Smooth muscle cell of the brain vasculature (primary cell): ENCODE data around the gene MIS18A.

Experiments used
- DNase-seq: peaks from one replicate; pipeline ENCODE4 v3.0.0-alpha.2; 2012; ENCODE audit warnings: low read depth, low spot score

The MIS18A gene

GRCh38 chr21:32253215-32253641, 25.6 kb downstream of the MIS18A start:
- no peak for DNase-seq

- no peak for DNase-seq
Measured at GRCh38 chr21:32252136-32252535, 26.7 kb downstream of the MIS18A start.

DNA sequence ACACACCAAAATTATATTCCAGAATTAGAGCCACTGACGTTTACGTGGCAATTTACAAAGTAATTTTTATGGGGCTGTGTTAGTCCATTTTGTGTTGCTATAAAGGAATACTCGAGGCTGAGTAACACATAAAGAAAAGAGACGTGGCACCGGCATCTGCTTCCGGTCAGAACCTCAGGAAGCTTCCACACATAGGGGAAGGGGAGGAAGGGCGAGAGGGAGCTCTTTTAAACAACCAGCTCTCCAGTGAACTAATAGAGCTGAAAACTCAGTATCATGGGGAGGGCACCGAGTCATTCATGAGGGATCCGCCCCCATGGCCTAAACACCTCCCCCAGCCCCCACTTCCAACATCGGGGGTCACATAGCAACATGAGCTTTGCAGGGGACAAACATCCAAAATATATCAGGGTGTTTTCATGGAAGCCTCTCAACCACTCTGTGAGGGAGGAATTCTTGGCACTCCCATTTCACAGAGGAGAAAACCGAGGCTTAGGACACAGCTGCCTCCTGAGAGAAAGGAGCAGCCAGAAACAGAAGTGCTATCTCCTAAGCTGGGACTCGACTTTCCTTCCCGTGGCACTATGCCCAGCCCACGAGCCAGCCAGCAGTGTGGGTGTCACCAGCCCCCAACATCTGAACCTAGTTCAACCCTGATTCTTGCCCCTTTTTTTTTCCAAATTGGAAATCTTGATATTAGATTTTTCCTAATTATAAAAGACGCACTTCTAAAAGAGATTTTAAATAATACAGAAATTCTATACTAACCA, 29.2 kb downstream of the MIS18A start:
- no peak for DNase-seq

GRCh38 chr21:32248571-32249461, 30.0 kb downstream of the MIS18A start:
- no peak for DNase-seq

DNA sequence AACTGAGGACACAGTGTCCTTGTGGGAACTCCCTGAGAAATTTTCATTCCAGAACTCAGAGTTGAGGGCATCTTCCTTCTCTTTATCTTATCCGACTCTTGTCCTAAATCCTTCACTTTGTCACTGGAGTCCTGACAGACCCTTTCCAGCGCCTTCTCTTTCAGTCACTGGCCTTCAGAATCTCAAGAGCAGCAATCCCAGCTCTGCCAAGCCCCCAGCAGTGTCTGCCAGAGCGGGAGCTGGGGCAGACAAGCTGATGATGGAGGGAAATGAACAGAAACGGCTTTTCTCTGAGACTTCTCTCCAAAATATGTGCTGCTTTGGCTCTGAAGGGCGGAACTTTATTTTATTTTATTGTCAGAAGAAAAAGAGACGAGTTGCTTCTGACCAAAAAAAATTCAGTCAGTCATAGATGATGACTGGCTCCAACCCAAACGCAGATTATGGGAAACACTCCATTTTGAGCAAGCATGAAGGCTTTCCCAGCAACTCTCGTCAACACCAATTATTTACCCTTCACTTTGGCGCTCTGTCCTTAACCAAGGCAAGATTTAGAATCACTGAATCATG, 32.2 kb downstream of the MIS18A start:
- DNase-seq, result no peak

DNA sequence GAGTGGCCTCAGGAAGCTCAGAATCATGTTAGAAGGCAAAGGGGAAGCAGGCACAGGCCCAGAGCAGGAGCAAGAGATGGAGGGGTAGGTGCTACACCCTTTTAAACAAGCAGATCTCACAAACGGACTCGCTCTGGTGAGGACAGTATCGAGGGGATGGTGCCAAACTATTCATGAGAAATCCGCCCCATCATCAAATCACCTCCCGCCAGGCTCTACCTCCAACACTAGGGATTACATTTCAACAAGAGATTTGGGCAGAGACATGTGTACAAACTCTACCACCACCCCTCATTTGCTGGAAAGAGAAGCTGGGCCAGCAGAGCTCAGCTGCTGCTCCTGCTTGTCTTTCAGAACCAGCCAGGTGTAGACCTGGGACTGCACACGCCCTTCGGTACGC, 32.9 kb downstream of the MIS18A start:
- DNase-seq, result no peak

DNA sequence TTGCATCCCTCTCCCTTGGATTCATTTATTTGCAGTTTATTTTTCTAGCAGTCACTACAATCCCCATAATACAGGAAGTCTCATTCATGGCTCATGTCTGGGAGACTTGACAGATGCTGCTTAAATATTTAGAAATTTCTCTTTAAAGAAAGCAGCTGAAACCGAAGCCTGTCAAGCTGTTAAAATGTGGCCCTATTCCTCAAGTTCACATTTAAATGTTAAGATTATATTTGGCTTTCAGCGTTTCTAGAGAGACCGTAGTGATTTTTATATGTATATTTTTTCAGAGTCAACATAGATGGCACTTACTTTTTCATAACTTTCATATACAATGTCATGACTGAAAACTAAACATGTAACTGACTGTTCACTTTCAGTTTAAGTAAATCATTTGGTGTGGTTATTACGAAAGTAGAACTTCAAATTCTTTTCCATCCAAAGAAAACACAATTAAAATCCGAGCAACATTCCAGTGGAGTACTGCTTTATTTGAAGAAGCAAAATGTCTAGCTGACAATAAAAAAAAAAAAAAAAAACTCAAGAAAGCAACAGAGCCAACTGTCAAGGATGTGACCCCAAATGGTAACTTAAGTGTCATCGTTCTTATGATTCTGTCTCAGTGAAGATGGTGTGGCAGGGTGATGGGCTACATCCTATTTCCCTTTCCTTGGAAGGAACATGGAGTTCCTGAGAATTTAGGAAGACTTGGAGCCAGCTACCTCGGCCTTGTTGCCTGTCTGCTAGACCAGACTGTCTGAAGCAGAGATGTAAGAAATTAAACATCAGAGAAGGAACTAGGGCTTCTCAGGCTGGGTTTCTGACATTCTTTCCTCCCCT, 37.8 kb downstream of the MIS18A start:
- DNase-seq, result no peak

GRCh38 chr21:32239551-32239950, 39.3 kb downstream of the MIS18A start:
- DNase-seq, result no peak

- DNase-seq, result no peak
Measured at GRCh38 chr21:32238063-32238462, 40.8 kb downstream of the MIS18A start.

DNA sequence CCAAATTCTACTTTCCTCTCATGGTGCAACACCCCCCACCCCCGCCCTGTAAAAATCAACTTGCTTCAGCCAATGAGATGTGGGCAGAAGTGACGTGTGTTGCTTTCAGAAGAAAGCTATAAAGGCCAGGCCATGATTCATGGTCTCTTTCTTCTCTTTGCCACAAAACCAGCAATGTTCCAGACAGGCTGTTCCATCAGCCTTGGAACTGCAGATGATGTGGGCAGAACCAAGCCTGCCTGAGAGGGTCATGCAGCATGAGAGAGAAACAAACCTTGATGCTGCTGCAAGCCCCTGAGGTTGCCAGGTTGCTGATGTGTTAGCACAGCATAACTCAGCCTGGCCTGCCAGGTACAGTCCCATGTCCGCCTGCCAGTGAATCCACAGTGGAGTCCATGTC, 41.8 kb downstream of the MIS18A start:
- DNase-seq, result no peak

- DNase-seq, result no peak
Measured at GRCh38 chr21:32233722-32234301, 45.0 kb downstream of the MIS18A start.

DNA sequence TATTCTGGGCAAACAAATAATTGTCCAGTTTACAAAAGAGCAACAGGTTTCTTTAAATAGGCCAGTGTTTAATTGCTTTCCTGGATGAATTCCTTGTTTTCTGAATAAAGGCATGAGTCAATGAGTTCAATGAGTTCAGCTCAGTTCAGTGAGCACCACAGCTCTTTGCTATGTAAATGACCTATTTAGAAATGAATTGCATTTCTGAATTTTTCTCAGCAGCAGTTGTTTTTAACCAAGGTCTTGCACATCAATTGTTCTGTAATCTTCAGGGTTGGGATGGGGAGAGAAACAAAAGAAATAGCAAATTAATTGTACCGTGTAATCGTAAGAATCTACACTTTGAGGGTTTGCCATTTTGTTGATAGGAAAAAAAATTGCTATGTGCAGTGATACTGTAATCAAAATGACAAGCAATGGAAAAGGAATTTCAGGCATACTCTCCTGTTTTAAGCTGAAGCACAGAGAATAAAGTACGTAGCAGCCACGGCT, 45.7 kb downstream of the MIS18A start:
- no peak for DNase-seq

DNA sequence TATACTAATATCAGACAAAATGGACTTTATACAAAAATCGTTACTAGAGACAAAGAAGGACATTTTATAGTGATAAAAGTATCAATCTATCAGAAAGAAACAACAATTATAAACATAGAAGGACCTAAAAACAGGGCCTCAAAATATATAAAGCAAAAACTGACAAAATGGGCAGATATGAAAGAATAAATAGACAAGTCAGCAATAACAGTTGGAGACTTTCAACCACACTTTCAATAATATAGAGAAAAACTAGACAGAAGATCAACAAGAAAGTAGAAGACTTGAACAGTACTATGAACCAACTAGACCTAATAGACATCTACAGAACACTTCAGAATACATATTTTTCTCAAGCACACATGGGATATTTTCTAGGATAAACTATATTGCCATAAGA, 52.4 kb downstream of the MIS18A start:
- DNase-seq, result no peak
